ENCODE results near the gene BEAN1.

DNA sequence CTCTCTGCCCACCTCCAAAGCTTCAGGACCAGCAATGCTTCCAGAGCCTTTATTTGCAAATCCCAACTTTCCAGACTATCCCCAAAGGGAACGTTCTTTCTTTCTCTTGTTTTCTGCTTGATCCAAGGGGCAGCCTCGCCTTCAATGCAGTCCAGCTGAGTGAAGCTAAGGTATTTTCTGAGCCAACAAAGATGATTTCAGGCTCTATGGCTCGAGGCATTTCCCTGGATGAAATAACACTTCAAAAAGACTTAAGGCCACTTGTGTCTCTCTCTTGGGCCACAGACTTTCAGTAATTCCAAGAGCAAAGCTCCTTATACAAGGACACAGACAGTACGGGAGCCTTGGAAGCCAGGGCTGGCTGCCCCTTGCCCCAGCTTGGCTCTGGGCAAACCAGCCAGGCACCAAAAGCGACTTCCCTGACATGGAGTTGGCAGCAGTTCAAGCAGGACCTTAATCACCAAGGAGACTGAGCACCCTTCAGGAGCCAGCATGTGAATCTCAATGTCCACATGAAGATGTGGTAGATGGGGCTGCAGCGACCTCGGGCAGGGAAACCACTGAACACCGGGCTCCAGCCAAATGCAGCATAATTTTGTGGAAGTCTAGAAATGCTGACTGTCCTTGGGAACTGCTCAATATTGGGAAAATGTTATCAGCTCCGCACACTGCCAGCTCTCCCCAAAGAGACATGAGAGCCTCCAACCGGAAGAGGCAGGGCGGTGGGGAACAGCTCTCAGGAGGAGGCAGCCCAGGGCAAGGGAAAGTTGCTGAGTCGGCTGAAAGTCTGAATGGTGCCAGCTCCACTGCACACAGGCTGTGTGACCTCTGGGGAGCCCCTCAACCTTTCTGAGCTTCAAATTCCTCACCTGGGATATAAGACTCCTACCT is 83.9 kb downstream of the BEAN1 start:
- TF ChIP-seq, protein P1, sequence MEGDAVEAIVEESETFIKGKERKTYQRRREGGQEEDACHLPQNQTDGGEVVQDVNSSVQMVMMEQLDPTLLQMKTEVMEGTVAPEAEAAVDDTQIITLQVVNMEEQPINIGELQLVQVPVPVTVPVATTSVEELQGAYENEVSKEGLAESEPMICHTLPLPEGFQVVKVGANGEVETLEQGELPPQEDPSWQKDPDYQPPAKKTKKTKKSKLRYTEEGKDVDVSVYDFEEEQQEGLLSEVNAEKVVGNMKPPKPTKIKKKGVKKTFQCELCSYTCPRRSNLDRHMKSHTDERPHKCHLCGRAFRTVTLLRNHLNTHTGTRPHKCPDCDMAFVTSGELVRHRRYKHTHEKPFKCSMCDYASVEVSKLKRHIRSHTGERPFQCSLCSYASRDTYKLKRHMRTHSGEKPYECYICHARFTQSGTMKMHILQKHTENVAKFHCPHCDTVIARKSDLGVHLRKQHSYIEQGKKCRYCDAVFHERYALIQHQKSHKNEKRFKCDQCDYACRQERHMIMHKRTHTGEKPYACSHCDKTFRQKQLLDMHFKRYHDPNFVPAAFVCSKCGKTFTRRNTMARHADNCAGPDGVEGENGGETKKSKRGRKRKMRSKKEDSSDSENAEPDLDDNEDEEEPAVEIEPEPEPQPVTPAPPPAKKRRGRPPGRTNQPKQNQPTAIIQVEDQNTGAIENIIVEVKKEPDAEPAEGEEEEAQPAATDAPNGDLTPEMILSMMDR (IDR thresholded peaks at IDR 0.05 in 2 of 3, conservative IDR thresholded peaks at IDR 0.05 in 1 of 3; ENCODE audit: borderline replicate concordance in 1 of 3, insufficient read depth in 1 of 3, low read depth in 2 of 3, low read length in 2 of 3): no peak
- TF ChIP-seq ZFX (IDR thresholded peaks at IDR 0.05): no peak
- no peak for TF ChIP-seq POLR2A (IDR thresholded peaks at IDR 0.05; ENCODE audit: borderline replicate concordance, extremely low read depth, insufficient read depth, insufficient read length)

Data from HCT116 (cell line).